Kidney tubule cell (primary cell): ENCODE measurements around the gene RBMS1.
"Not testable (repeated sequence)": the region's sequence is repeated elsewhere in the genome, so short reads cannot be mapped to it uniquely, and the experiment has no call there.

ENCODE experiments used
- DNase-seq: peaks from one replicate; pipeline ENCODE4 v3.0.0-alpha.2; 2018; ENCODE audit warnings: low spot score

RBMS1 gene

DNA sequence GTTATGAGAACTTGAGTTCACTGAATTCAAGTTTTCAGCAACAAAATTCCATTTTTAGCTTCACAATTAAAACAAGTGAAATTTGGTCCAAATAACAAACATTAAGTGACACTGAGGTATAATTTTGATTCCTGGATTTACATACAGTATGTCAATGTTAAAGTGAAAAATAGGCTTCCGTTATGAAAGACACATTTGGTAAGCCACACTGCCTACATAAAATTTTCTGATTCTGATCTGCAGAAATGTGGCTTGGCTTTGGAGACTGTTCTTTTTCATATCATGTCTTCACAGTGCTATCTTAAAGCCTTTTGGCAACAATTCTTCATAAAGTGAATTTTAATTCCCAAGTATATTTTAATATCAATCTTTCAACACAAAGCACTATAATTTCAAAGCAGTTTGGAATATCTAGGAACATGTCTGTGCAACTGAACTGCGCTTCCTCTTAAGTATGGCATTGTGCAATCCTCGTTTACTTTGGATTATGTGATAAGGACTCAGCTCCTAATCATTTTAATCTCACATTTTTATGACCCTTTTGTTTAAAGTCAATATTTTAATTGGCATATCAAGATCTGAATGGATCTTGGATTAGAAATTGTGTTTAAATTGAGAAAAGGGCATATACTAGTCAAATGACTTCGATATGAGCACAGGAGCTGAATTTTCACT lies 60.0 kb downstream of the RBMS1 start:
- no peak for DNase-seq

- DNase-seq = peak; percentile 96
Measured at GRCh38 chr2:160432633-160433032, 61.0 kb downstream of the RBMS1 start.

- no peak for DNase-seq
Measured at GRCh38 chr2:160431441-160431840, 62.2 kb downstream of the RBMS1 start.

GRCh38 chr2:160430001-160430344 lies 63.6 kb downstream of the RBMS1 start:
- DNase-seq = no peak

GRCh38 chr2:160429248-160430000 lies 64.2 kb downstream of the RBMS1 start:
- DNase-seq = peak; percentile 66

DNA sequence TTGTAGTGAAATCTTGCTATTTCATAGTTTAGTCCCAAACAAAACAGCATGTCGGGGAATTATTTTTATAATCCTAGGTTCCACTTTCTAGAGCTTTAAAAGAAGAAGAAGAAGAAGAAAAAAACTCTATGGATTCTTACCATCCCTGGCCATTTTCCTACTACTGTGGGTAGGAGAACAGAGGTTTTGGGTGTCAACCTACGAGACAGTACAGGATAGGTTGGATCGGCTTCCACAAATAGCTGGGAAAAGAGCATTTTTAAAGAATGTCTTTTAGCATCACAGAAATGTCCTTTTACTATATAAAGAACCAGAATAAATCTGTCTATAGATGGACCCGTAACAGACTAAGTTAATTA lies 65.2 kb downstream of the RBMS1 start:
- DNase-seq = no peak

- no peak for DNase-seq
Measured at GRCh38 chr2:160427629-160428404, 65.8 kb downstream of the RBMS1 start.

- DNase-seq = no peak
Measured at GRCh38 chr2:160426604-160427003, 67.0 kb downstream of the RBMS1 start.

DNA sequence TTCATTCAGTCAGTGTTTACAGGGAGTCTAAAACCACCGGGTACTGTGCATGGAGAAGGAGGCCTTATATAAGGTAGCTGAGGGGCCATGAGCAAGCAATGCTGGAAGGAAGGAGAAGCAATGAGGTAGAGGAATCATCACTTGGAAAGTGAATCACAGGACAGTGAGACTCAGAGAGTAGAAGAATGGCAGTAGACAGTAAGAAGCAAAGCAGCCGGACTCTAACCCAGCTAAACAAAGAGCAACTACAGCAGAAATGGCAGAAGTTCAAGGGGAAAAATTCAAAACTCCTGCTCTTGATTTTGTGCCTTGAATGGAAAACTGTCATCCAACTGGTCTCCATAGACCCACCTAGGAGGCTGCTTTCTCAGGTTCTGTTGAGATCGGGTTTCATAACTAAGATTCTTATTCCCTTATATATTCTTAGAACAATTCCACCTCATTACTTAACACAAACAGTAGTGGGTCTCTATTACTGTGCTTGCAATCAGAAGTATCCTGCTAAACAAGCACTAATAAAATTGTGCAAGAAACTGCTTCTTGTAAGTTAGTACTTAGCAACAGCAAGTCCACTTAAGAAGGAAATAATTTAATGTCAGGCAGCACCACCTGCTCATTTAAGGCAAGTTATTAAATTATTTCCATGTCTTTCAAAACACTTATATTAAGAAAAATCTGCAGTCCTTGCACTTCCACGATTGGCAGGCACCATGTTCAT lies 68.0 kb downstream of the RBMS1 start:
- DNase-seq = peak; percentile 62

DNA sequence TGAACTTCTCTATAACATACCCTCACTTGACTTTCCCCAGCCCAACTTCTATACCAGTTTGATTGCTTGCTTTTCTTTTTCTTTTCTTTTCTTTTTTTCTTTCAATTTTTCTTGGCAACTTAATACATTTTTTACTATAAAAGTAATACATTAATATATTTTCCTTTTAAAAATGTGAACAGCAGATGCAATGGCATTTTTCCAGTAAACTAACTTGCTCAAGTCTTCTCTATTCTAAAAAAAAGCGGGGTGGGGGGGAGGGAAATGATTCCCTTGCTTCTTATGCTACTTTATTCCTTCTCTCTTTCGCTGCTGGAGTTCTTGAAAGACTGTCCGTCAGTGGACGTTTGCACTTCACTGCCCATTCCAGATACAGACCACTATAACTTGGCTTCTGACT lies 70.5 kb downstream of the RBMS1 start:
- no peak for DNase-seq

DNA sequence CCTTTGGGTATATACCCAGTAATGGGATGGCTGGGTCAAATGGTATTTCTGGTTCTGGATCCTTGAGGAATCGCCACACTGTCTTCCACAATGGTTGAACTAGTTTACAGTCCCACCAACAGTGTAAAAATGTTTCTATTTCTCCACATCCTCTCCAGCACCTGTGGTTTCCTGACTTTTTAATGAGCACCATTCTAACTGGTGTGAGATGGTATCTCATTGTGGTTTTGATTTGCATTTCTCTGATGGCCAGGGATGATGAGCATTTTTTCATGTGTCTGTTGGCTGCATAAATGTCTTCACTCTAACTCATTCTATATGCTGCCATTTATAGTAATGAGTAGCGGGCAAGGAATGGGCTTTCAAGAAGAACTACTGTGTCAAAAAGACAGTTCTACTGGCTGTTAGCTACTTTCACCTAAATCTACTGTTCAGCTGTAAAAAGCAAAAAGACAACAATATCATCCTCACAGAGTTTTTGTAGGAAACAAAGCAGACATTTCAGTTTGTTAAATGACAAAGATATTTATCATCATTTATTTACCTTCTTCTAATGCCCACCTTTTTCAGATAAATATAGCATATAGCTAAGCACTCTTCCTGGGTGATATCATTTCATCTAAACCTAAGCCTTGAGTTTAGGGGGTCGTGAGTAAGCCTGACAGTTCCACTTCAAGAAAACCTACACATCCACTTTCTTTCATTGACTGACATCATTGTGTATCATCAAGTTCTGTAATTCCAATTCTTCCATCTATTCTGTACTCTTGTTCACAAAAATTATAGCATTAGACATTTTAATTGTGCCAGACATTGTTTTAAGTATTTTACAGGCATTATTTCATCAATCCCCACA lies 71.7 kb downstream of the RBMS1 start:
- not testable (repeated sequence) for DNase-seq

- no peak for DNase-seq
Measured at GRCh38 chr2:160420711-160421110, 72.9 kb downstream of the RBMS1 start.

DNA sequence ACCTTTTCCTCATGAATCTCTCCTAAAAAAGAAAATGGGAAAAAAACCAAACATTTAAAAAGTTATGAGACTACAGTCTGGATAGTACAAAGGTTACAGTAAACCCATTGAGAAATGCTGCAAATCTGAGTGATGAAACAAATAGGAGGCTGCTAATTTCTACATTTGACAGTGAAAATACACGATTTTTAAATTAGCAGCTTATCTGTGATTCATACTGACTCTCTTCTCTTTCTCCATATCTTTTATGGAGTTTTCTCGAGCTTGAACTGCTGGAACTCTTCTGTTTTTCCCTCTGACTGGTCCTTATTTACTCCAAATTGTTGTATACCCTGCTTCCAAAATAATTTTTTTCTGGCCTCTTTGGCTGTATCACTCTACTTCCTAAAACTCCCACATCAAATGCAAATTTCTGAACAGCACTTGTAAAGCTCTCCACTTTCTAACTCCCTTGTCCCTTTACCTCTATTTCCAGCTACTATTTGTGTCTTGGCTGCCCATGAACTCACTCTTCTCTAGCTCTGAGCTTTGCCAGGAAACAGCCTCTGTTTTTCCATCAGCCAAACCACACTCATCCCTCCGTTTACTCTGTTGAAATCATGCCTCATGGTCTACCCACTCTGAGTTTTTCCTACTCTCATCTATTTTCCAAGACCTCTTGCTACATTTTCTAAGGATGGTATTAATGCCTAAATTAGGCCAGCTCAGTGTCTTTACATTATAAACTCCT lies 73.7 kb downstream of the RBMS1 start:
- DNase-seq = no peak

DNA sequence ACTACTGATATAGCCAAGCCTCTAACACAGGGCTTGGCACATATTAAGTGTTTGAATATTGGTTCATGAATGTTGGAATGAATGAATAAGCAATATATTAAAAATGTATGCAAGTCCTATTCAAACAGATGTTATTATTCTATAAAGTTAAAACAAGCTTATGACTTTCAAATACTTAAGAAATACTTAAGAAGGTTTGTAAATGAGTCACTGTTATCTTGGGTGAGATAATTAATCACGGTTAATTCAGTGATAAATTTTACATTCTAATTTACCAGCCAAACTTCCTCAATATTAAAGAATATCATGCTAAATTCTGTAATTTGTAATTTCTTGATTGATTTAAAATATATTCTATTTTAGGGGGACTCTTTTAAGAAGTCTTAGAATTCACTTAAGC lies 74.8 kb downstream of the RBMS1 start:
- no peak for DNase-seq

DNA sequence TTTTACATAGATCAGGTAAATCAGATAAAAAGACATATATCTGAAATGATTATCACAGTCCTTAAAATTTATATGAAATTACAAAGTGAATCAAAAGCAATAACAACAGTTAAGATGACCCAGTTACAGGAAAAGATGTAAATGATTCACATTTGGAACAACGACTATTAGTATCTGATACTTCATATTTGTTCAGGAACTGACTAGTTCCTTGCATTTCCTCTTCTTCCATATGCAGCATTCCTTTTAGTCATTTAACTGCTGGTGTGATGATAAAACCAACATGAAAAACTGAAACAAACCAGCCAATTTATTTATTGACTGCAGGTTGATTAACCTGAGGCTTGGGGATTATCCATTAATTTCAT lies 75.2 kb downstream of the RBMS1 start:
- DNase-seq = no peak

- DNase-seq = peak; percentile 34
Measured at GRCh38 chr2:160417745-160418397, 75.7 kb downstream of the RBMS1 start.

DNA sequence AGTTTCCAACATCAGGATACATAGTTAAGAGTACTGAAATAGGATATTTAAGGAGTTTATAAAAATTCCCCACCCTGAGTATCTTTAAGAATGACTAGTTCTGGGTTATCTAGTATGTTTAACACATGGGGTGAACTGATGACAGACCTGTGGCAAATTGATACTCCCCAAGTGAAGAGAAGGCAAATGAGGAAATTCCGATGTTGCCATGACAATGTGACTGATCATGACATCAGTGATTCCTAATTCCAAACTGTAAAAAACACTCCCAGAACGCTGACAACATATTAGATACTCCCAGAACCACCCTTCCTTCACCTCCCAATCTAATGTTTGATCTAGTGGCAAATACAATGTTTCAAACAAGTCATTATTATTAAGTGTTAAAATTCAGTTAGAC lies 77.6 kb downstream of the RBMS1 start:
- DNase-seq = peak; percentile 59

DNA sequence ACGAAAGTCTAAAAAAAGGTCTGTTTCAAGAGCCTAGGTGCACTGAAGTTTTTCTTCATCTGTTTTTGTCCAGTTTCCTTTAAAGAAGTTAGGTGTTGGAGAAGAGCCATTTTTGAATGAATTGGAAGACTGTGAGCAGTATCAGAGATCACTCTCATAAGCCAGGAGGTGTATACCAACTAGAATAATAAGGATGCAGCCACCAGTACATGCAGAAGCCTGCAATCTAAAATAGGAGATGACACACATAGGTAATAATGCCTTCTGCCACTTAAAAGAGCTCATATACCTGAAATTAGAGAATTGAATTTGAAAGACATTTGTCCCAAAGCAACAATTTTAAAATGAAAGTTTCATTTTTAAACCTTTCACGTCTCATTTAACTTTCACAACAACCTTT lies 81.7 kb downstream of the RBMS1 start:
- DNase-seq = no peak

DNA sequence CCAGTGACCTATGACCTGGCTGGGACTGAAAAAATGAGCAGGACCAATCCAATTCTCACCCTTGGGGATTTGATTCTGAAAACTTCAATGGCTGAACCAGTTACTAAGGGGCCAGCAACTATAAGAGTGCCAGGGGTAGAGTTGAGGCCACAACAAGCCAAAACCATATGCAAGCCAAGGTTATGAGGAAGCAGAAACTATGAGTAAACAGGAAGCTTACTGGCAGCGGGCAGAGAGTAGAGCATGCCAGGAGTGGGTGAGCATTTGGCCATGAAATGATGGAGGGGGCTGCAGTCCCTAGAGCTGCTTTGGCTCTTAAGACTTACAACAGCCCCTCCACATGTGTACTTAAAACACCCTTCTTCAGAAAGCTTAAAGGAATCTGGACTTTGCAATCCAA lies 82.4 kb downstream of the RBMS1 start:
- DNase-seq = peak; percentile 83

- no peak for DNase-seq
Measured at GRCh38 chr2:160409480-160409879, 84.1 kb downstream of the RBMS1 start.

GRCh38 chr2:160408959-160409291 lies 84.7 kb downstream of the RBMS1 start:
- no peak for DNase-seq
